Urinary bladder (tissue), 4 donors: ENCODE results near the gene KIRREL3. TPM values are rescaled to one million over a fixed set of nuclear protein-coding genes. Genes with fewer than 3 reads are reported as not detected.

ENCODE experiments used
- DNase-seq: peaks from one replicate; pipeline ENCODE4 v3.0.0-alpha.2; 2015; ENCODE audit errors: extremely low spot score
- H3K27ac ChIP-seq: one replicate; pipeline ENCODE4 v1.5.1; 2013; ENCODE audit warnings: low read depth, mild to moderate bottlenecking, moderate library complexity
- H3K36me3 ChIP-seq: one replicate; pipeline ENCODE4 v1.6.1; 2013; ENCODE audit warnings: mild to moderate bottlenecking, moderate library complexity; ENCODE audit not compliant: insufficient read depth
- H3K4me1 ChIP-seq: one replicate; pipeline ENCODE4 v1.6.1; 2013; ENCODE audit warnings: mild to moderate bottlenecking, moderate library complexity; ENCODE audit not compliant: insufficient read depth
- H3K4me3 ChIP-seq: one replicate; pipeline ENCODE4 v1.5.1; 2013; ENCODE audit warnings: low read depth, low read length
- WGBS: extraction: QIAGEN DNeasy Blood & Tissue Kit; methylation state at CpG from one replicate; pipeline ENCODE4 v1.1.7; 2013; 5-methylcytosine and 5-hydroxymethylcytosine counted together
- polyA plus RNA-seq: library from polyadenylated mRNA; stranded (reverse); fragments of 200-250 nt; gene quantifications from one replicate; pipeline ENCODE4 v1.2.3, GENCODE V29; 2013
- total RNA-seq: library from RNA; depleted of rRNA; stranded (reverse); fragments of >200 nt; gene quantifications from one replicate; pipeline ENCODE4 v1.2.3, GENCODE V29; 2014
- donor health status: healthy with polysubstance abuse.
- donor health status: healthy.

KIRREL3 gene
- total and polyA plus RNA-seq, 2 donors: 0.80 to 1.0 TPM

GRCh38 chr11:126857860-126858808 lies 142.4 kb downstream of the KIRREL3 start:
- H3K4me3 ChIP-seq: no peak overlapping the region
- H3K27ac ChIP-seq: no peak overlapping the region
- WGBS: 58% methylated on average over 9 of the region's 9 CpGs
- no peaks in the 10 kb centered on the region for H3K4me1 ChIP-seq
- no peaks in the 10 kb centered on the region for H3K36me3 ChIP-seq
- DNase-seq: peak; percentile 11

DNA sequence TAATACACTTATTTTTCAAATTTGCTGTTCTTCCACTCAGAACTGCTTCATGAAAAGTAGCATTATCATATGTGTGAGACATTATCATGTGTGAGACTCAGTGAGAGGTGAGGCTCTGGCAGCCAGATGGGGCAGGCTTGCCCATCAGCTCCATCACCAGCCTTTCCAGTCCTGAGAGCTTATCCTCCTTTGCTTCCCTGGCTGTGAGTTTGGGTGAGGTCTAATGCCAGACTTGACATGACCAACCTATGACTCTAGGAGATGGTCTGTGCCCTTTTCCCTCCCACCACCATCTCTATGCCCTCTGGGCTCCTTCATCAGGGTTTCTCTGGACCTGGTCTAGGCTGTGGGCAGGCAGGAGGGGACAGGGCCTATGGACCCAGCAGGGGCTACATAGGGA lies 145.0 kb downstream of the KIRREL3 start:
- Histone ChIP-seq H3K4me3 (no peak overlapping the region), H3K4me1 (no peaks in the 10 kb centered on the region), H3K27ac (no peak overlapping the region), H3K36me3 (no peaks in the 10 kb centered on the region)
- no peak for DNase-seq

DNA sequence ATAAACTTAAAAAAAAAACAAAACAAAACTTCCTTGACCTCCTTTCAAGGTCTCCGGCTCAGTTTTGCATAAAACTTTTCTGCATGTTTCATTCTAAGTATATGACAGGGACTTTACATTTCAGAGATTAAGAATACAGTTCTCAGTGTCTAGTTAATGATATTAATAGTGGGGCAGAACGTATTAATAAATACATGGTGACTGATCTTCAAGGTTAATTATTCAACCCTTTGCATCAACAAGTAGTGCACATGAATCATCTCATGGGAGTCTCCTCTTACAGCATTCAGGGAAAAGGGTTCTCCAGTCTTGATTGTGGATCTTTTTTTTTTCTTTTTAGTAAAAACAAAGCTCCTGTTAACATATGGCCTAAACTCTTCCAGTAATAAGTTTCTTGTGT lies 146.8 kb downstream of the KIRREL3 start:
- Histone ChIP-seq H3K4me3 (no peak overlapping the region), H3K36me3 (no peaks in the 10 kb centered on the region), H3K4me1 (no peaks in the 10 kb centered on the region), H3K27ac (no peak overlapping the region)
- 55% methylated on average over 2 of the region's 2 CpGs for WGBS
- DNase-seq: no peak

DNA sequence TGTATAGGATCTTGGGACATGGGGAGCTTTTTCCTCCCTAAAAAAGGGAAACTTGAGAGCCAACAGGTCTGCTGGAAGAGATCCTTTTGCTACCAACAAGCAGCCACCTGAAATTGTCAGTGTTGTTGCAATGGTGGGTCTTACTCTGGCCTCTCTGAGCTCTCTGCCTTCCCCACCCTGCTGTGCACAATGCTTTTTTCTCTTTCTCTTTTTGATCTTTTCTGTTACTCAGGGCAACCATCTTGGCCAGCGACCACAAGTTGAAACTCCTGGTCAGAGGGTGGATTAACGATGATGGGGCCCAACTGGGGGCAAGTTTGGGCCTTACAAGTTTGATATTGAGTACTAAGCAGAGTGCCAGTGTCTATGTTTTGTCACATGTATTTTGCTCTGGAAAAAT lies 155.8 kb downstream of the KIRREL3 start:
- no peaks in the 10 kb centered on the region for H3K36me3 ChIP-seq
- DNase-seq: no peak
- WGBS: 74% methylated on average over 2 of the region's 2 CpGs
- no peak overlapping the region for H3K4me3 ChIP-seq
- H3K27ac ChIP-seq: no peak overlapping the region
- no peaks in the 10 kb centered on the region for H3K4me1 ChIP-seq

DNA sequence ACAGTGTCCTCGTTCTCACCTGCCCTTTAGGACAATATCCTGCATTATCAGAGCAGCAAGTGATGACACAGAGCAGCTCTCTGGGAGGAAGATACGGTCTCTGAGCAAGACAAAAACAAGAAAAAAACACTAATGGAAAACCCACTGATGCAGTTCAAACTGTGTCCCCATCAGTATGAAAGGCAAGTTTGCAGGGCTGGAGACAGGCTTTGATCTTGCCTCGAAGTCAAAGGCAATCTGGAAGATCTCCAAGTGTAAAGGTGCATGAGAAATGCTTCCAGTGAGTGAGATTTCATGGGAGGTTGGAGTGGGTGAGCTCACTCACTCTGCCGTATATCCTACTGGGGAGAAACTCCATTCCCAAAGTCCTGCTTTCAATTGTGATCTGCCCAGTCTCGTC lies 157.5 kb downstream of the KIRREL3 start:
- no peaks in the 10 kb centered on the region for H3K4me1 ChIP-seq
- H3K27ac ChIP-seq: no peak overlapping the region
- no peak for DNase-seq
- no peaks in the 10 kb centered on the region for H3K36me3 ChIP-seq
- H3K4me3 ChIP-seq: no peak overlapping the region
- WGBS: 69% methylated on average over 5 of the region's 5 CpGs

DNA sequence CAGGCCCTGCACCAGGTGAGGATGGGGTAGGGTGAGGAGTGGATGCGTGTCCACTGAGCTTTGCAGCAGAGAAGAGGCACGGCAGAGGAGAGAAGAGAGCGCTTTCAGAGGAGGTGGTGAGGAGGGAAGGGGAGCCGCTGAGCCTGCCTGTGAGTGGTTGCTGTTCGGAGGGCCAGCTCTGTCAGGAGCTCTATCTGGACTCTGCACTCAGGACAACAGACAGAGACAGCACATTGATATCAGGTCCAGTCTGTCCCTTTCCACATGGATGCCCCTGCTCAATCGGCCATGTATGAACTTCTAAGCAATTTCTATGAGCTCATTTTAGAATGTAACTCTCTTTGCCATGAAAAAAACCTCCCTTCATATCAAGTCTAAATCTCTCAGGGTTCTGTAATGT lies 158.6 kb downstream of the KIRREL3 start:
- Histone ChIP-seq H3K36me3 (no peaks in the 10 kb centered on the region), H3K27ac (no peak overlapping the region), H3K4me1 (no peaks in the 10 kb centered on the region), H3K4me3 (no peak overlapping the region)
- DNase-seq: no peak
- WGBS: 84% methylated on average over 6 of the region's 6 CpGs

- Histone ChIP-seq H3K27ac (no peak overlapping the region), H3K36me3 (no peaks in the 10 kb centered on the region), H3K4me3 (no peak overlapping the region), H3K4me1 (no peaks in the 10 kb centered on the region)
- no peak for DNase-seq
- WGBS: 98% methylated on average over 3 of the region's 3 CpGs
These were observed 159.6 kb downstream of the KIRREL3 start for GRCh38 chr11:126840975-126841374.

- Histone ChIP-seq H3K27ac (no peak overlapping the region), H3K4me1 (no peaks in the 10 kb centered on the region), H3K36me3 (no peaks in the 10 kb centered on the region), H3K4me3 (no peak overlapping the region)
- 83% methylated on average over 7 of the region's 7 CpGs for WGBS
- no peak for DNase-seq
These were observed 160.2 kb downstream of the KIRREL3 start for GRCh38 chr11:126840201-126840886.

DNA sequence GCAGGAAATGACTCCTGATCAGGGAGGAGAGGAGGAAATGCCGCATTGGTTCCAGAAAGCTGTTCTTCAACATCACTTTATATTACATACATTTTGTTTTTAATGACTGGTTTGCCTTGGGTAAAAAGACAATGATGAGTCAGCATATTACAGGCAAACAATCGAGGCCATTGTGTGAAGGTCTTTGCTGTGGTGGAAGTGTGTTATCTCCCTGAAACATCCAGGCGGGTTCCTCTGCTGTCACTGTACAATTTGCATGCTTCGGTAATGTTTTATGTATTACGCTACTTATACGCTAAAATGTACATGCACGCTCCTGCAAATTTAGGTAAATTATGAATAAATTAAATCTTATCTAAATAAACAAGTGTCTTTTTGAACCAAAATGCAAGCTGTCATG lies 161.1 kb downstream of the KIRREL3 start:
- no peaks in the 10 kb centered on the region for H3K36me3 ChIP-seq
- 73% methylated on average over 7 of the region's 7 CpGs for WGBS
- H3K4me3 ChIP-seq: no peak overlapping the region
- H3K4me1 ChIP-seq: no peaks in the 10 kb centered on the region
- no peak overlapping the region for H3K27ac ChIP-seq
- no peak for DNase-seq

- Histone ChIP-seq H3K27ac (no peak overlapping the region), H3K4me1 (no peaks in the 10 kb centered on the region), H3K36me3 (no peaks in the 10 kb centered on the region), H3K4me3 (no peak overlapping the region)
- DNase-seq: no peak
- WGBS: 79% methylated on average over 5 of the region's 5 CpGs
These were observed 161.8 kb downstream of the KIRREL3 start for GRCh38 chr11:126838779-126839178.

DNA sequence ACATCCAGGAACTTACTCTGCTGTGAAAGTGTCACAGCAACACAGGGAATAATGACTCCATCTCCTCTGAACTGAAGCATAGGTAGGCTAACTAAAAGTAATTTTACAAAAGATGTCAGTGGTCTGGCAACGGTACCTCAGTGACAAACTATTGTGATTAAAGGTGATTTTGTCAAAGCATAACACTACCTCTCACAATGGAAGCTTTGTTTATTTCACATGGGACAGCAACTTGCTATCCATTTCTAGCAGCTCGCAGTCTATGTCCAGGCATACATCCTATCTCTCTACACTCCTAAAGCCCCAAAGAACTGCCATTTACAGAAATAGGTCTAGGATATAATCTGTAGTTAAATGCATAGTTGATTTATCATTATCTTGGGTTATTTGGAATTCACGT lies 163.0 kb downstream of the KIRREL3 start:
- Histone ChIP-seq H3K4me3 (no peak overlapping the region), H3K4me1 (no peaks in the 10 kb centered on the region), H3K36me3 (no peaks in the 10 kb centered on the region), H3K27ac (no peak overlapping the region)
- DNase-seq: no peak
- 82% methylated on average over 3 of the region's 3 CpGs for WGBS

DNA sequence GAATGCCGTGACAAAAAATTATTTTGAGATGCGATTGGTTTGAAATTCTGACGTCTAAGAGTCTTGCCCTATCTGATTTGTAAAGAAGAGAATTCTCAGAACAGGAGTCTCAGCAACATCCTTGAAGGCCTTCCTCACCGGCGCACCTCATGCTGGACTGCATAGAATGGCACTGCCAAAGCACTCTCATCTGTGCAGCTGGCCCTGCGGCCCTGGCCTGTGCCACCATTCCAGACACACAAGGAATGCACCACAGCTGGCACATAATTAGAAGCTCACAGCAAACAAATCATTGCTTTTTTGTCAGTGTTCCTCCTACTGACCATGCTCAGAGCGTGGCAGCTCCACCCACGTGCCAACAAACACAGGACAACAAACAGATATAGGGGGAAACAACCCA lies 166.0 kb downstream of the KIRREL3 start:
- Histone ChIP-seq H3K27ac (no peak overlapping the region), H3K4me1 (no peaks in the 10 kb centered on the region), H3K4me3 (no peak overlapping the region), H3K36me3 (no peaks in the 10 kb centered on the region)
- no peak for DNase-seq
- 84% methylated on average over 8 of the region's 8 CpGs for WGBS

GRCh38 chr11:126834149-126834548 lies 166.4 kb downstream of the KIRREL3 start:
- Histone ChIP-seq H3K27ac (no peak overlapping the region), H3K36me3 (no peaks in the 10 kb centered on the region), H3K4me3 (no peak overlapping the region), H3K4me1 (no peaks in the 10 kb centered on the region)
- DNase-seq: no peak
- 43% methylated on average over 5 of the region's 5 CpGs for WGBS

GRCh38 chr11:126833065-126833464 lies 167.5 kb downstream of the KIRREL3 start:
- DNase-seq: no peak
- no peaks in the 10 kb centered on the region for H3K36me3 ChIP-seq
- WGBS: 83% methylated on average over 1 of the region's 1 CpG
- H3K27ac ChIP-seq: no peak overlapping the region
- no peaks in the 10 kb centered on the region for H3K4me1 ChIP-seq
- no peak overlapping the region for H3K4me3 ChIP-seq
